Caco-2 (cell line): ENCODE results near the gene DDI2. TPM values are rescaled to one million over a fixed set of nuclear protein-coding genes. Genes with fewer than 3 reads are reported as not detected.

Experiments
- BruUV-seq: library from RNA; stranded (reverse); fragments of 400-500 nt; replicated peaks from 2 replicates; lab custom pipeline; 2021; lab: Mats Ljungman, UMichigan
- CTCF ChIA-PET: fragments of 300-600 bp; sonication (Branson Sonifier 250); formaldehyde crosslinking; loops from one replicate; lab custom pipeline; 2022; ENCODE audit warnings: antibody characterized with exemption; lab: Charles Lee
- POLR2A ChIA-PET: fragments of 300-600 bp; sonication (Branson Sonifier 250); formaldehyde crosslinking; loops from one replicate; lab custom pipeline; 2022; ENCODE audit warnings: antibody characterized with exemption; lab: Charles Lee
- DNase-seq, 2 experiments: peaks; one replicate each; pipeline versions ENCODE4 v3.0.0 to v3.0.0-alpha.2; 2020 to 2022
- H3K27me3 ChIP-seq: replicated peaks from 2 replicates; pipeline ENCODE4 v1.6.0; 2011; ENCODE audit warnings: low read length; ENCODE audit not compliant: control insufficient read depth, insufficient read depth
- H3K36me3 ChIP-seq: 2 replicates; pipeline ENCODE4 v1.5.1; 2011; ENCODE audit warnings: low read length; ENCODE audit not compliant: control insufficient read depth, insufficient read depth
- H3K4me1 ChIP-seq: fragments of 250-450 bp; sonication (Bioruptor Pico); 2 replicates; pipeline ENCODE4 v1.5.1; 2020; ENCODE audit warnings: mild to moderate bottlenecking
- H3K4me3 ChIP-seq: 2 replicates; pipeline ENCODE4 v1.5.1; 2011; ENCODE audit warnings: low read depth, mild to moderate bottlenecking, control low read depth, low read length
- H3K9me3 ChIP-seq: fragments of 250-450 bp; sonication (Bioruptor Pico); 2 replicates; pipeline ENCODE4 v1.5.1; 2020; ENCODE audit warnings: mild to moderate bottlenecking, moderate library complexity
- H3K27ac Mint-ChIP-seq: one replicate; pipeline ENCODE4 v1.8.0; 2022; ENCODE audit warnings: mixed read lengths; ENCODE audit not compliant: unreplicated experiment
- H3K27me3 Mint-ChIP-seq: one replicate; pipeline ENCODE4 v1.8.0; 2022; ENCODE audit warnings: mixed read lengths; ENCODE audit not compliant: insufficient read depth, unreplicated experiment
- H3K36me3 Mint-ChIP-seq: one replicate; pipeline ENCODE4 v1.8.0; 2022; ENCODE audit warnings: mild to moderate bottlenecking, mixed read lengths; ENCODE audit not compliant: insufficient read depth, unreplicated experiment
- H3K4me1 Mint-ChIP-seq: one replicate; pipeline ENCODE4 v1.8.0; 2022; ENCODE audit warnings: low read depth, mixed read lengths; ENCODE audit not compliant: unreplicated experiment
- H3K4me3 Mint-ChIP-seq: one replicate; pipeline ENCODE4 v1.8.0; 2022; ENCODE audit warnings: mild to moderate bottlenecking, moderate library complexity, mixed read lengths; ENCODE audit not compliant: unreplicated experiment
- H3K9me3 Mint-ChIP-seq: one replicate; pipeline ENCODE4 v1.8.0; 2022; ENCODE audit warnings: mixed read lengths; ENCODE audit not compliant: unreplicated experiment
- intact Hi-C: fragments of 100-400 bp; cut with micrococcal nuclease; formaldehyde crosslinking; loops from one replicate; pipeline ENCODE4 v1.10.0; 2022; ENCODE audit not compliant: unreplicated experiment
- total RNA-seq: library from RNA; stranded (reverse); gene quantifications from 2 replicates; pipeline ENCODE4 v1.2.3, GENCODE V29; 2022
- TF ChIP-seq, protein P1 (sequence below), 2 experiments: fragments of 200-600 bp in 1 of 2; IDR thresholded peaks; 1 replicate in 1 of 2; 2 replicates in 1 of 2; pipeline versions ENCODE4 v1.5.1 to v1.8.0; 2011 to 2022; ENCODE audit warnings: antibody characterized with exemption in 1 of 2, control low read depth in 1 of 2, inconsistent platforms in 1 of 2, low read depth in 1 of 2, low read length in 1 of 2, mild to moderate bottlenecking in 1 of 2, moderate library complexity in 1 of 2; ENCODE audit not compliant: insufficient read depth in 1 of 2, severe bottlenecking in 1 of 2, unreplicated experiment in 1 of 2

DDI2 gene
- total RNA-seq, 1 experiment from 2014 or later = 53.4 TPM

DNA sequence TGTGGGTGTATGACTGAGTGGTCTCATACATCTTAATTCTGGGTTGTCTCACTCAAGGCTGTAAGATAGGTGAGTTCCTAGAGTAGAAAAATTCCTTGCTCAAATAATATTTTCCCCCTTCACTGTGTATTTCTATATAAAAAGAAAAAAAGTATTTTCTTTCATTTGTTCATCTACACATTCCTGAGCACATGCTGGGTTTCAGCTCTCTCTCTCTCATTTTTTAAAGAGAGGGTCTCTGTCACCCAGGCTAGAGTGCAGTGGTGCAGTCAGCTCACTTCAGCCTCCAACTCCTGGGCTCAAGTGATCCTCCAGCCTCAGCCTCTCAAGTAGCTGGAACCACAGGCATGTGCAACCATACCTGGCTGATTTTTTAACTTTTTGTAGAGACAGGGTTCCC is 22.0 kb downstream of the DDI2 start:
- Mint-ChIP-seq H3K27ac (no peak overlapping the region), H3K27me3 (no peaks in the 10 kb centered on the region), H3K4me1 (no peaks in the 10 kb centered on the region), H3K9me3 (no peaks in the 10 kb centered on the region), H3K36me3 (peaks cover 93% of the 10 kb centered on the region), H3K4me3 (no peak overlapping the region)
- H3K36me3 ChIP-seq = no peaks in the 10 kb centered on the region; the same call in 1 of the 2 replicates
- TF ChIP-seq, protein P1, sequence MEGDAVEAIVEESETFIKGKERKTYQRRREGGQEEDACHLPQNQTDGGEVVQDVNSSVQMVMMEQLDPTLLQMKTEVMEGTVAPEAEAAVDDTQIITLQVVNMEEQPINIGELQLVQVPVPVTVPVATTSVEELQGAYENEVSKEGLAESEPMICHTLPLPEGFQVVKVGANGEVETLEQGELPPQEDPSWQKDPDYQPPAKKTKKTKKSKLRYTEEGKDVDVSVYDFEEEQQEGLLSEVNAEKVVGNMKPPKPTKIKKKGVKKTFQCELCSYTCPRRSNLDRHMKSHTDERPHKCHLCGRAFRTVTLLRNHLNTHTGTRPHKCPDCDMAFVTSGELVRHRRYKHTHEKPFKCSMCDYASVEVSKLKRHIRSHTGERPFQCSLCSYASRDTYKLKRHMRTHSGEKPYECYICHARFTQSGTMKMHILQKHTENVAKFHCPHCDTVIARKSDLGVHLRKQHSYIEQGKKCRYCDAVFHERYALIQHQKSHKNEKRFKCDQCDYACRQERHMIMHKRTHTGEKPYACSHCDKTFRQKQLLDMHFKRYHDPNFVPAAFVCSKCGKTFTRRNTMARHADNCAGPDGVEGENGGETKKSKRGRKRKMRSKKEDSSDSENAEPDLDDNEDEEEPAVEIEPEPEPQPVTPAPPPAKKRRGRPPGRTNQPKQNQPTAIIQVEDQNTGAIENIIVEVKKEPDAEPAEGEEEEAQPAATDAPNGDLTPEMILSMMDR (IDR thresholded peaks at IDR 0.05; ENCODE audit: insufficient read depth in 1 of 2, low read depth in 1 of 2, low read length in 1 of 2, severe bottlenecking in 1 of 2, unreplicated experiment in 1 of 2) = no peak
- CTCF ChIA-PET = no interaction called here
- DNase-seq = no peak
- BruUV-seq = no TSS peak
- intact Hi-C loops = no loop called here
- H3K4me3 ChIP-seq = no peak overlapping the region
- H3K9me3 ChIP-seq = no peaks in the 10 kb centered on the region
- POLR2A ChIA-PET = no interaction called here
- H3K4me1 ChIP-seq = no peaks in the 10 kb centered on the region
- H3K27me3 ChIP-seq = no peaks in the 10 kb centered on the region

DNA sequence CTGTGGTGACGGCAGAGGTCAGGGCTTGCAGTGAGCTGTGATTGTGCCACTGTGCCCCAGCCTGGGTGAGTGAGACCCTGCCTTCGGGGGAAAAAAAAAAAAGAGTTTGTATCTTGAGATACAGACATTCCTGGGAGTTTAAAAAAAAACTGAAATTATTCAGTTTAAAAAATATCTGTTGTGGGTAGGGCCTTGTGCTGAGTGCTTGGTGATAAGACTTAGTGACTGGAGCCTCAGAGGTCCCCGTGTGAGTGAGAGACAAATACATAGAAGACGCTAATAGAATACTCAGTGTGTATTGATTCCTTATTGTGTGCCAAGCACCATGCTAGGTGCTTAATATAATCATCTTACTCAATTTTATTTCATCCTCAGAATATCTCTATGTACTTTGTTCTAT is 22.7 kb downstream of the DDI2 start:
- Mint-ChIP-seq H3K9me3 (no peaks in the 10 kb centered on the region), H3K36me3 (peaks cover 92% of the 10 kb centered on the region), H3K27ac (no peak overlapping the region), H3K27me3 (no peaks in the 10 kb centered on the region), H3K4me1 (no peaks in the 10 kb centered on the region), H3K4me3 (no peak overlapping the region)
- Histone ChIP-seq H3K4me1 (no peaks in the 10 kb centered on the region), H3K27me3 (no peaks in the 10 kb centered on the region), H3K36me3 (no peaks in the 10 kb centered on the region; the same call in 1 of the 2 replicates), H3K9me3 (no peaks in the 10 kb centered on the region), H3K4me3 (no peak overlapping the region)
- no TSS peak for BruUV-seq
- no peak for DNase-seq
- POLR2A ChIA-PET = no interaction called here
- CTCF ChIA-PET = no interaction called here
- intact Hi-C loops = no loop called here
- TF ChIP-seq, protein P1 (IDR thresholded peaks at IDR 0.05; ENCODE audit: insufficient read depth in 1 of 2, low read depth in 1 of 2, low read length in 1 of 2, severe bottlenecking in 1 of 2, unreplicated experiment in 1 of 2) = no peak

DNA sequence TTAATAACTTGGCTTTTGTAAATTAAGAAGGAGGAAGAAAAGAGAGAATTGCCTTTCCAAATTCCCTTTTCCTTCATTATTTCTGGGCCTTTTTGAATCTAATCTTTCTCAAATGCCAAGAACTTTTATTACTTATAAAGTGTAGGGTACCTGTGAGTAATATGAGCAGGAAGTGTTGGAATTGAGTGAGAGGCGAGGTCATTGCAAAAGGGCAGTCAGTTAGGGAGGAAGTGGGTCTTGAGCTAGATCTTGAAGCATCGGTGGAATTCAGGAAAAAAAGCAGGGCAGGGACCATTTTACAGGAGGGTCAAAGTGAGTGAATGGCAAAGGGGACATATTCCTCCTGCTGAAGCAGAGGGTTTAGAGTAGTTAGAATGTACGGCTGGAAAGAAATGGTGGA is 23.4 kb downstream of the DDI2 start:
- Histone ChIP-seq H3K4me3 (no peak overlapping the region), H3K9me3 (no peaks in the 10 kb centered on the region), H3K36me3 (no peaks in the 10 kb centered on the region; the same call in 1 of the 2 replicates), H3K4me1 (no peaks in the 10 kb centered on the region), H3K27me3 (no peaks in the 10 kb centered on the region)
- BruUV-seq = no TSS peak
- no peaks in the 10 kb centered on the region for H3K9me3 Mint-ChIP-seq
- H3K4me3 Mint-ChIP-seq = no peak overlapping the region
- ChIA-PET POLR2A (no interaction called here), CTCF (no interaction called here)
- no peaks in the 10 kb centered on the region for H3K4me1 Mint-ChIP-seq
- H3K27ac Mint-ChIP-seq = no peak overlapping the region
- H3K27me3 Mint-ChIP-seq = no peaks in the 10 kb centered on the region
- no peak for DNase-seq
- H3K36me3 Mint-ChIP-seq = peaks cover 92% of the 10 kb centered on the region
- intact Hi-C loops = no loop called here
- TF ChIP-seq, protein P1 (IDR thresholded peaks at IDR 0.05; ENCODE audit: insufficient read depth in 1 of 2, low read depth in 1 of 2, low read length in 1 of 2, severe bottlenecking in 1 of 2, unreplicated experiment in 1 of 2) = no peak
